H1 (cell line): ENCODE results near the gene AFF2.

Source experiments
- EGR1 ChIP-seq: IDR thresholded peaks from 2 replicates; pipeline ENCODE4 v1.6.1; 2011; ENCODE audit warnings: low read depth, low read length, borderline replicate concordance
- KDM1A ChIP-seq: fragments of 200-600, 300-600 bp; sonication (generic); IDR thresholded peaks from 2 replicates; pipeline ENCODE4 v1.7.1; 2016; ENCODE audit warnings: mild to moderate bottlenecking, low read length, borderline replicate concordance
- MAFK ChIP-seq: IDR thresholded peaks from 2 replicates; pipeline ENCODE4 v1.6.1; 2012; ENCODE audit warnings: low read depth, mild to moderate bottlenecking, improper control_type of control experiment, low read length
- POU5F1 ChIP-seq: IDR thresholded peaks from 2 replicates; pipeline ENCODE4 v1.6.1; 2011; ENCODE audit warnings: low read depth, mild to moderate bottlenecking, low read length, moderate library complexity
- RAD21 ChIP-seq, 2 experiments: IDR thresholded peaks in 1 of 2; conservative IDR thresholded peaks in 1 of 2; 2 replicates each; pipeline ENCODE4 v1.6.1; 2011; ENCODE audit warnings: low read depth in 2 of 2, low read length in 2 of 2, improper control_type of control experiment in 1 of 2, inconsistent platforms in 1 of 2, mild to moderate bottlenecking in 1 of 2, moderate library complexity in 1 of 2
- SP1 ChIP-seq: IDR thresholded peaks from 2 replicates; pipeline ENCODE4 v1.6.1; 2011; ENCODE audit warnings: low read depth, low read length
- YY1 ChIP-seq: IDR thresholded peaks from 2 replicates; pipeline ENCODE4 v1.6.1; 2011; ENCODE audit warnings: low read depth, mild to moderate bottlenecking, low read length
- ZNF274 ChIP-seq: IDR thresholded peaks from 2 replicates; pipeline ENCODE4 v1.7.0; 2012; ENCODE audit warnings: low read length, borderline replicate concordance; ENCODE audit errors: extremely low read depth
- TF ChIP-seq, protein P1 (sequence below): IDR thresholded peaks from 2 replicates; pipeline ENCODE4 v1.6.1; 2012; ENCODE audit warnings: low read length, inconsistent platforms
- TF ChIP-seq, protein P2 (sequence below), 3 experiments: IDR thresholded peaks; 1 replicate in 2 of 3; 2 replicates in 1 of 3; pipeline versions ENCODE4 v1.5.1 to v1.6.1; 2011; ENCODE audit warnings: low read length in 3 of 3, mild to moderate bottlenecking in 3 of 3, inconsistent platforms in 2 of 3, low read depth in 1 of 3, moderate library complexity in 1 of 3; ENCODE audit not compliant: insufficient read depth in 1 of 3; ENCODE audit errors: control extremely low read depth in 1 of 3

DNA sequence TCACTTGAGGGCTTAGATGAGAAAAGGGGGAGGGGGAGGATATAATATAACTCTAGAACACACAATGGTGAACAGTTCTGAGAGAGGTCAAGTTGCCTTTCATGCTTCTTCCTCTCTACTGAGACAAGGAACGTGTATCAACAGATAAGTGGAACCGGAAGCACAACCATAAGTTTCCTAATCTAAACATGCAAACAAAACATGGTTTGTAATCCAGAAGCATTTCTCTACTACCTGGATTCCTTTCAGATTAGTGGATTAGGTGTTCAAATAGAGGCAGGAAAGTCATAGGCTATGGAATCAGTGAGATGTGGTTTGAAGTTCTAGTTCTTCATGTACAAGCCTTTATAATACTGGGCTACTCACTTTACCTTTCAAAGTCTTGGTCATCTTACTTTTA, 544.1 kb downstream of the AFF2 start:
- TF ChIP-seq EGR1 (no peak), POU5F1 (no peak), RAD21 (IDR thresholded peaks at IDR 0.05 in 1 of 2, conservative IDR thresholded peaks at IDR 0.05 in 1 of 2; ENCODE audit: low read depth in 2 of 2, low read length in 2 of 2) (no peak), KDM1A (no peak), ZNF274 (no peak), MAFK (no peak), SP1 (no peak), YY1 (no peak)
- TF ChIP-seq, protein P1, sequence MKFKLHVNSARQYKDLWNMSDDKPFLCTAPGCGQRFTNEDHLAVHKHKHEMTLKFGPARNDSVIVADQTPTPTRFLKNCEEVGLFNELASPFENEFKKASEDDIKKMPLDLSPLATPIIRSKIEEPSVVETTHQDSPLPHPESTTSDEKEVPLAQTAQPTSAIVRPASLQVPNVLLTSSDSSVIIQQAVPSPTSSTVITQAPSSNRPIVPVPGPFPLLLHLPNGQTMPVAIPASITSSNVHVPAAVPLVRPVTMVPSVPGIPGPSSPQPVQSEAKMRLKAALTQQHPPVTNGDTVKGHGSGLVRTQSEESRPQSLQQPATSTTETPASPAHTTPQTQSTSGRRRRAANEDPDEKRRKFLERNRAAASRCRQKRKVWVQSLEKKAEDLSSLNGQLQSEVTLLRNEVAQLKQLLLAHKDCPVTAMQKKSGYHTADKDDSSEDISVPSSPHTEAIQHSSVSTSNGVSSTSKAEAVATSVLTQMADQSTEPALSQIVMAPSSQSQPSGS = no peak
- TF ChIP-seq, protein P2, sequence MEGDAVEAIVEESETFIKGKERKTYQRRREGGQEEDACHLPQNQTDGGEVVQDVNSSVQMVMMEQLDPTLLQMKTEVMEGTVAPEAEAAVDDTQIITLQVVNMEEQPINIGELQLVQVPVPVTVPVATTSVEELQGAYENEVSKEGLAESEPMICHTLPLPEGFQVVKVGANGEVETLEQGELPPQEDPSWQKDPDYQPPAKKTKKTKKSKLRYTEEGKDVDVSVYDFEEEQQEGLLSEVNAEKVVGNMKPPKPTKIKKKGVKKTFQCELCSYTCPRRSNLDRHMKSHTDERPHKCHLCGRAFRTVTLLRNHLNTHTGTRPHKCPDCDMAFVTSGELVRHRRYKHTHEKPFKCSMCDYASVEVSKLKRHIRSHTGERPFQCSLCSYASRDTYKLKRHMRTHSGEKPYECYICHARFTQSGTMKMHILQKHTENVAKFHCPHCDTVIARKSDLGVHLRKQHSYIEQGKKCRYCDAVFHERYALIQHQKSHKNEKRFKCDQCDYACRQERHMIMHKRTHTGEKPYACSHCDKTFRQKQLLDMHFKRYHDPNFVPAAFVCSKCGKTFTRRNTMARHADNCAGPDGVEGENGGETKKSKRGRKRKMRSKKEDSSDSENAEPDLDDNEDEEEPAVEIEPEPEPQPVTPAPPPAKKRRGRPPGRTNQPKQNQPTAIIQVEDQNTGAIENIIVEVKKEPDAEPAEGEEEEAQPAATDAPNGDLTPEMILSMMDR (IDR thresholded peaks at IDR 0.05; ENCODE audit: control extremely low read depth in 1 of 3, insufficient read depth in 1 of 3, low read depth in 1 of 3, low read length in 3 of 3) = no peak
